K562 (cell line): ENCODE data around the gene GUCA1A. TPM values are rescaled to one million over a fixed set of nuclear protein-coding genes. Genes with fewer than 3 reads are reported as not detected.

Experiments
- BCL6 ChIP-seq: fragments of 250-450 bp; sonication (Bioruptor Pico); IDR thresholded peaks from 2 replicates; pipeline ENCODE4 v1.4.0; 2020
- FOXA1 ChIP-seq: fragments of 450-650 bp; IDR thresholded peaks from 2 replicates; pipeline ENCODE4 v1.6.1; 2016; ENCODE audit warnings: mild to moderate bottlenecking, borderline replicate concordance
- FOXJ2 ChIP-seq: fragments of 200-800 bp; sonication (Bioruptor generic); IDR thresholded peaks from 2 replicates; pipeline ENCODE4 v1.6.1; 2016; ENCODE audit warnings: missing genetic modification characterization, missing compliant biosample characterization
- HMGN3 ChIP-seq: IDR thresholded peaks from 2 replicates; pipeline ENCODE4 v1.6.1; 2011; ENCODE audit warnings: borderline replicate concordance, low read depth, mild to moderate bottlenecking, mixed read lengths, low read length; ENCODE audit not compliant: insufficient read length; ENCODE audit errors: extremely low read depth
- SIN3A ChIP-seq, 2 experiments: fragments of 150-350 bp in 1 of 2; IDR thresholded peaks; 2 replicates each; pipeline ENCODE4 v1.6.1; 2011 to 2016; ENCODE audit warnings: borderline replicate concordance in 2 of 2, low read depth in 2 of 2, low read length in 2 of 2, mild to moderate bottlenecking in 2 of 2, moderate library complexity in 2 of 2; ENCODE audit not compliant: control insufficient read depth in 1 of 2
- SRSF1 ChIP-seq: fragments of 200-400 bp; formaldehyde crosslinking; IDR thresholded peaks from 2 replicates; pipeline ENCODE4 v1.6.1; 2017; ENCODE audit warnings: mild to moderate bottlenecking, low read depth, low read length, moderate library complexity
- TRIM24 ChIP-seq, 2 experiments: fragments of 450-650 bp; IDR thresholded peaks; 2 replicates each; pipeline ENCODE4 v1.6.1; 2016
- TRIM28 ChIP-seq: fragments of 450-650 bp; IDR thresholded peaks from 2 replicates; pipeline ENCODE4 v1.6.1; 2017
- ZNF75A ChIP-seq: fragments of 450-650 bp; formaldehyde crosslinking; IDR thresholded peaks from 2 replicates; pipeline ENCODE4 v1.4.0; 2020; ENCODE audit warnings: mild to moderate bottlenecking
- polyA plus RNA-seq, 8 experiments: library from polyadenylated mRNA; depleted of rRNA in 4 of 8; stranded (reverse) in 5 of 8; unstranded in 3 of 8; fragments of >200 nt; fragmentation: Nextera tagmentation in 2 of 8; fragmentation: Illumina TruSeq in 1 of 8; extraction: Ambion mirVana in 2 of 8; extraction: Trizol in 1 of 8; gene quantifications; 2 replicates each; pipeline versions ENCODE4 v1.2.1 to v1.2.3, GENCODE V29; 2011 to 2014; ENCODE audit warnings: inconsistent platforms in 1 of 8, missing spikeins in 1 of 8
- total RNA-seq, 7 experiments: library from RNA; depleted of rRNA in 6 of 7; stranded (reverse); fragments of >200 nt in 6 of 7; fragmentation: Illumina TruSeq in 2 of 7; extraction: Trizol in 2 of 7; gene quantifications; 2 replicates each; pipeline versions ENCODE4 v1.2.1 to v1.2.3, GENCODE V29; 2011 to 2021; ENCODE audit warnings: low replicate concordance in 1 of 7
- TF ChIP-seq, protein P1 (sequence below): fragments of 450-650 bp; IDR thresholded peaks from one replicate; pipeline ENCODE4 v1.6.1; 2018; ENCODE audit warnings: mild to moderate bottlenecking, moderate library complexity; ENCODE audit not compliant: partially characterized antibody
- TF ChIP-seq, protein P2 (sequence below), 2 experiments: fragments of 450-650 bp in 1 of 2; IDR thresholded peaks; 2 replicates each; pipeline ENCODE4 v1.6.1; 2011 to 2017; ENCODE audit warnings: low read depth in 2 of 2, antibody characterized with exemption in 1 of 2, borderline replicate concordance in 1 of 2, low read length in 1 of 2, mild to moderate bottlenecking in 1 of 2, mixed read lengths in 1 of 2; ENCODE audit not compliant: control insufficient read depth in 1 of 2
- TF ChIP-seq, protein P3 (sequence below), 2 experiments: fragments of 450-650 bp in 1 of 2; sonication (generic) in 1 of 2; formaldehyde crosslinking in 1 of 2; IDR thresholded peaks; 2 replicates each; pipeline versions ENCODE4 v1.7.1 to v1.9.0; 2016 to 2022; ENCODE audit warnings: inconsistent platforms in 1 of 2, mild to moderate bottlenecking in 1 of 2, missing genetic modification reagents in 1 of 2

GUCA1A gene
- total and polyA plus RNA-seq, 9 of the 15 experiments (the other 6 are each of a cell fraction or from before 2014, with no cell fraction given) = not detected

DNA sequence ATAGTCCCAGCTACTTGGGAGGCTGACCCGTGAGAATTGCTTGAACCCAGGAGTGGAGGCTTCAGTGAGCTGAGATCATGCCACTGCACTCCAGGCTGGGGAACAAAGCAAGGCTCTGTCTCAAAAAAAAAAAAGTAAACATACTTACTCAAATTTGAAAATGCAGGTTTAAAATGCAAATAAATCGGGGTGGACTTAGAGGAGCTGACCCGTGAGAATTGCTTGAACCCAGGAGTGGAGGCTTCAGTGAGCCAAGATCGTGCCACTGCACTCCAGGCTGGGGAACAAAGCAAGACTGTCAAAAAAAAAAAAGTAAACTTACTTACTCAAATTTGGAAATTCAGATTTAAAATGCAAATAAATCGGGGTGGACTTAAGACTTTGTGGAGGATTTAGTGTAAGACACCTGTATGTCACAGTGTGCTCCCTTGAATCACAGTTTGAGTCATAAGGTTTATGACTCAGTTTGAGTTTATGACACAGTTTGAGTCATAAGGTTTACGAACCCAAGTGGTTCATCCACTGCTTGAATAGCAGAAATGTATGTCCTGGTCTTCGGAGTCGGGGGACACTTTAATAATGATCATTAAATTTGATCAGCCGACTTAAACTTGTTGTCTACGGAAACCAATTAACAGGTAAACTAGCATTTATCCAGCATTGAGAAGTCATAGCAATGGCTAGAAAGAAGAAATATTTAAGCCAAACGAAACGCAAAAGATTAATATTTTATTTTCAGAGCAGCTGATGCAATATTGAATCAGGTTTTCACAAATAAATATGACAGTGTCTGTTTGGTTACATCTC, 51.3 kb downstream of the GUCA1A start (continued):
- TF ChIP-seq, protein P1, sequence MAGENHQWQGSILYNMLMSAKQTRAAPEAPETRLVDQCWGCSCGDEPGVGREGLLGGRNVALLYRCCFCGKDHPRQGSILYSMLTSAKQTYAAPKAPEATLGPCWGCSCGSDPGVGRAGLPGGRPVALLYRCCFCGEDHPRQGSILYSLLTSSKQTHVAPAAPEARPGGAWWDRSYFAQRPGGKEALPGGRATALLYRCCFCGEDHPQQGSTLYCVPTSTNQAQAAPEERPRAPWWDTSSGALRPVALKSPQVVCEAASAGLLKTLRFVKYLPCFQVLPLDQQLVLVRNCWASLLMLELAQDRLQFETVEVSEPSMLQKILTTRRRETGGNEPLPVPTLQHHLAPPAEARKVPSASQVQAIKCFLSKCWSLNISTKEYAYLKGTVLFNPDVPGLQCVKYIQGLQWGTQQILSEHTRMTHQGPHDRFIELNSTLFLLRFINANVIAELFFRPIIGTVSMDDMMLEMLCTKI = no peak
- peak in 1 of 2 experiments; percentile 69; a peak in 1 of 4 replicates for TF ChIP-seq TRIM24 (IDR thresholded peaks at IDR 0.05)
- no peak for TF ChIP-seq SRSF1
- TF ChIP-seq BCL6 (CRISPR knock-in tag) = no peak
- no peak for TF ChIP-seq ZNF75A
- TF ChIP-seq TRIM28 = no peak
- TF ChIP-seq FOXJ2 (tag) = no peak
- TF ChIP-seq, protein P2, sequence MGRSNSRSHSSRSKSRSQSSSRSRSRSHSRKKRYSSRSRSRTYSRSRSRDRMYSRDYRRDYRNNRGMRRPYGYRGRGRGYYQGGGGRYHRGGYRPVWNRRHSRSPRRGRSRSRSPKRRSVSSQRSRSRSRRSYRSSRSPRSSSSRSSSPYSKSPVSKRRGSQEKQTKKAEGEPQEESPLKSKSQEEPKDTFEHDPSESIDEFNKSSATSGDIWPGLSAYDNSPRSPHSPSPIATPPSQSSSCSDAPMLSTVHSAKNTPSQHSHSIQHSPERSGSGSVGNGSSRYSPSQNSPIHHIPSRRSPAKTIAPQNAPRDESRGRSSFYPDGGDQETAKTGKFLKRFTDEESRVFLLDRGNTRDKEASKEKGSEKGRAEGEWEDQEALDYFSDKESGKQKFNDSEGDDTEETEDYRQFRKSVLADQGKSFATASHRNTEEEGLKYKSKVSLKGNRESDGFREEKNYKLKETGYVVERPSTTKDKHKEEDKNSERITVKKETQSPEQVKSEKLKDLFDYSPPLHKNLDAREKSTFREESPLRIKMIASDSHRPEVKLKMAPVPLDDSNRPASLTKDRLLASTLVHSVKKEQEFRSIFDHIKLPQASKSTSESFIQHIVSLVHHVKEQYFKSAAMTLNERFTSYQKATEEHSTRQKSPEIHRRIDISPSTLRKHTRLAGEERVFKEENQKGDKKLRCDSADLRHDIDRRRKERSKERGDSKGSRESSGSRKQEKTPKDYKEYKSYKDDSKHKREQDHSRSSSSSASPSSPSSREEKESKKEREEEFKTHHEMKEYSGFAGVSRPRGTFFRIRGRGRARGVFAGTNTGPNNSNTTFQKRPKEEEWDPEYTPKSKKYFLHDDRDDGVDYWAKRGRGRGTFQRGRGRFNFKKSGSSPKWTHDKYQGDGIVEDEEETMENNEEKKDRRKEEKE (IDR thresholded peaks at IDR 0.05; ENCODE audit: borderline replicate concordance in 1 of 2, control insufficient read depth in 1 of 2, low read depth in 2 of 2, low read length in 1 of 2) = no peak
- TF ChIP-seq, protein P3, sequence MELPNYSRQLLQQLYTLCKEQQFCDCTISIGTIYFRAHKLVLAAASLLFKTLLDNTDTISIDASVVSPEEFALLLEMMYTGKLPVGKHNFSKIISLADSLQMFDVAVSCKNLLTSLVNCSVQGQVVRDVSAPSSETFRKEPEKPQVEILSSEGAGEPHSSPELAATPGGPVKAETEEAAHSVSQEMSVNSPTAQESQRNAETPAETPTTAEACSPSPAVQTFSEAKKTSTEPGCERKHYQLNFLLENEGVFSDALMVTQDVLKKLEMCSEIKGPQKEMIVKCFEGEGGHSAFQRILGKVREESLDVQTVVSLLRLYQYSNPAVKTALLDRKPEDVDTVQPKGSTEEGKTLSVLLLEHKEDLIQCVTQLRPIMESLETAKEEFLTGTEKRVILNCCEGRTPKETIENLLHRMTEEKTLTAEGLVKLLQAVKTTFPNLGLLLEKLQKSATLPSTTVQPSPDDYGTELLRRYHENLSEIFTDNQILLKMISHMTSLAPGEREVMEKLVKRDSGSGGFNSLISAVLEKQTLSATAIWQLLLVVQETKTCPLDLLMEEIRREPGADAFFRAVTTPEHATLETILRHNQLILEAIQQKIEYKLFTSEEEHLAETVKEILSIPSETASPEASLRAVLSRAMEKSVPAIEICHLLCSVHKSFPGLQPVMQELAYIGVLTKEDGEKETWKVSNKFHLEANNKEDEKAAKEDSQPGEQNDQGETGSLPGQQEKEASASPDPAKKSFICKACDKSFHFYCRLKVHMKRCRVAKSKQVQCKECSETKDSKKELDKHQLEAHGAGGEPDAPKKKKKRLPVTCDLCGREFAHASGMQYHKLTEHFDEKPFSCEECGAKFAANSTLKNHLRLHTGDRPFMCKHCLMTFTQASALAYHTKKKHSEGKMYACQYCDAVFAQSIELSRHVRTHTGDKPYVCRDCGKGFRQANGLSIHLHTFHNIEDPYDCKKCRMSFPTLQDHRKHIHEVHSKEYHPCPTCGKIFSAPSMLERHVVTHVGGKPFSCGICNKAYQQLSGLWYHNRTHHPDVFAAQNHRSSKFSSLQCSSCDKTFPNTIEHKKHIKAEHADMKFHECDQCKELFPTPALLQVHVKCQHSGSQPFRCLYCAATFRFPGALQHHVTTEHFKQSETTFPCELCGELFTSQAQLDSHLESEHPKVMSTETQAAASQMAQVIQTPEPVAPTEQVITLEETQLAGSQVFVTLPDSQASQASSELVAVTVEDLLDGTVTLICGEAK (IDR thresholded peaks at IDR 0.05) = no peak
- TF ChIP-seq, protein P3 (CRISPR knock-in tag; IDR thresholded peaks at IDR 0.05) = no peak
- TF ChIP-seq HMGN3 = no peak
- TF ChIP-seq FOXA1 = no peak
- no peak for TF ChIP-seq SIN3A (IDR thresholded peaks at IDR 0.05; ENCODE audit: borderline replicate concordance in 2 of 2, control insufficient read depth in 1 of 2, low read depth in 2 of 2, low read length in 2 of 2)
